KOPT-K1 (cell line): ENCODE data around the gene BMP8A.
"Not testable (repeated sequence)": the region's sequence is repeated elsewhere in the genome, so short reads cannot be mapped to it uniquely, and the experiment has no call there.

ENCODE experiments used
- H3K27ac ChIP-seq: fragments of 200-600 bp; sonication (generic); 2 replicates; pipeline ENCODE4 v1.5.1; 2016; ENCODE audit warnings: antibody characterized with exemption, mild to moderate bottlenecking, low read depth, low read length; ENCODE audit not compliant: poor library complexity, severe bottlenecking
- H3K36me3 ChIP-seq: fragments of 200-600 bp; sonication (generic); 2 replicates; pipeline ENCODE4 v1.5.1; 2017; ENCODE audit warnings: antibody characterized with exemption, mild to moderate bottlenecking, low read length, moderate library complexity; ENCODE audit not compliant: insufficient read depth
- H3K9me3 ChIP-seq: fragments of 200-600 bp; sonication (generic); 2 replicates; pipeline ENCODE4 v1.5.1; 2017; ENCODE audit warnings: antibody characterized with exemption, low read length, mild to moderate bottlenecking; ENCODE audit not compliant: insufficient read depth, poor library complexity, severe bottlenecking

The BMP8A gene

GRCh38 chr1:39492118-39493042, 944 bp downstream of the BMP8A start:
- not testable (repeated sequence) for H3K36me3 ChIP-seq, H3K27ac ChIP-seq, H3K9me3 ChIP-seq

GRCh38 chr1:39493043-39493810, 1.8 kb downstream of the BMP8A start:
- H3K36me3 ChIP-seq, H3K27ac ChIP-seq, H3K9me3 ChIP-seq: not testable (repeated sequence)

- Histone ChIP-seq H3K9me3 (no peaks in the 10 kb centered on the region), H3K27ac (no peak overlapping the region), H3K36me3 (no peaks in the 10 kb centered on the region)
Measured at GRCh38 chr1:39494671-39495410, 3.4 kb downstream of the BMP8A start.

- H3K9me3 ChIP-seq, H3K27ac ChIP-seq, H3K36me3 ChIP-seq: not testable (repeated sequence)
Measured at GRCh38 chr1:39496520-39496919, 5.1 kb downstream of the BMP8A start.

GRCh38 chr1:39497585-39497984, 6.1 kb downstream of the BMP8A start:
- Histone ChIP-seq H3K36me3 (no peaks in the 10 kb centered on the region), H3K27ac (no peak overlapping the region), H3K9me3 (no peaks in the 10 kb centered on the region)

GRCh38 chr1:39498096-39498710, 6.8 kb downstream of the BMP8A start:
- H3K27ac ChIP-seq, H3K9me3 ChIP-seq, H3K36me3 ChIP-seq: not testable (repeated sequence)

GRCh38 chr1:39498821-39499220, 7.4 kb downstream of the BMP8A start:
- not testable (repeated sequence) for H3K36me3 ChIP-seq, H3K27ac ChIP-seq, H3K9me3 ChIP-seq

GRCh38 chr1:39499668-39500067, 8.2 kb downstream of the BMP8A start:
- Histone ChIP-seq H3K9me3 (no peaks in the 10 kb centered on the region), H3K36me3 (no peaks in the 10 kb centered on the region), H3K27ac (no peak overlapping the region)

- H3K27ac ChIP-seq: no peak overlapping the region
- H3K36me3 ChIP-seq: no peaks in the 10 kb centered on the region
- H3K9me3 ChIP-seq: no peaks in the 10 kb centered on the region
Measured at GRCh38 chr1:39500862-39501389, 9.5 kb downstream of the BMP8A start.

GRCh38 chr1:39501666-39502065, 10.2 kb downstream of the BMP8A start:
- Histone ChIP-seq H3K27ac (no peak overlapping the region), H3K9me3 (no peaks in the 10 kb centered on the region), H3K36me3 (no peaks in the 10 kb centered on the region)

- not testable (repeated sequence) for H3K9me3 ChIP-seq, H3K36me3 ChIP-seq, H3K27ac ChIP-seq
Measured at GRCh38 chr1:39504436-39504835, 13.0 kb downstream of the BMP8A start.

- Histone ChIP-seq H3K27ac (no peak overlapping the region), H3K36me3 (no peaks in the 10 kb centered on the region), H3K9me3 (no peaks in the 10 kb centered on the region)
Measured at GRCh38 chr1:39505289-39505688, 13.9 kb downstream of the BMP8A start.

- H3K36me3 ChIP-seq: no peaks in the 10 kb centered on the region
- no peaks in the 10 kb centered on the region for H3K9me3 ChIP-seq
- H3K27ac ChIP-seq: no peak overlapping the region
Measured at GRCh38 chr1:39507230-39507928, 15.9 kb downstream of the BMP8A start.

- H3K27ac ChIP-seq: no peak overlapping the region
- H3K9me3 ChIP-seq: no peaks in the 10 kb centered on the region
- no peaks in the 10 kb centered on the region for H3K36me3 ChIP-seq
Measured at GRCh38 chr1:39508266-39508665, 16.8 kb downstream of the BMP8A start.
